HCEC 1CT (cell line): ENCODE measurements around the gene SLX4IP.

ENCODE experiments used
- DNase-seq: peaks from one replicate; pipeline ENCODE4 v3.0.0-alpha.2; 2017

SLX4IP gene

DNA sequence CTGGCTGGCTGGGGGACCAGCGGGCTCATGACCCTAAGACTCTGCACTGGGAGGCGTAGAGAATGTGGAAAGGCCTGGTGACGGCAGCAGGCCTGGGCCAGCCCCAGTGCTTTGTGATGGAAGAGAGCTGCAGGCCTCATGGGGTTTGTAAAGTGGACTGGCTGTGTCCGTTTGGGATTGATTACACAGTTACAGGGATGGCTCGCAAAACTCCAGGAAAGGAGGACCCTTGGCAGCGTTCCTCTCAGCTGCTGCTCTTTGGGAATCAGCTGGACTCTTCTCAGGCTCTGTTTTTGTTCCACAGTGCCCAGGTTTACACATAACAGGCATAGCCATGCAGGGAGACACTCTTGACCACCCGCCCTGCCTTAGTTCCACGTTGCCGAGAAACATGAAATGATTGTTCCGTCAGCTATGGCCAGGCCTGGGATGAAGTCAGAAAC lies 89.0 kb downstream of the SLX4IP start:
- DNase-seq = no peak

DNA sequence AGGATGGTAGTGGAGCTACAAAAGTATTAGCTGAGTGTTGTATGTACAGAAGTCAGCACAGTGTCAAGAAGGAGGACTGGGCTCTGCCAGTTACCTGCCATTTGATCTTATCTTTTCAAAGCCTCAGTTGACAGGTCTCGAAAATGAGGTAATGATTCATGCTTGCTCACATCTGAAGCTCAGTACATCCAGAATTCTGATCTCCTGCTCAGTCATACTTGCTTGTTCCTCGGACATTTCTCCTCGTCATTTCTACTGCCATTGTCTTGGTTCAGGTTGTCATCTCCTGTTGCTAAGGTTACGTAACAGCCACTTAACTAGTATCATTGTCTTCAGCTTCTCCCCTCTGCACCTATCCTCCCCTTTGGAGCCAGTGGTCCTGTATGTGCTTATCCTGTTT lies 89.5 kb downstream of the SLX4IP start:
- peak; percentile 35 for DNase-seq

DNA sequence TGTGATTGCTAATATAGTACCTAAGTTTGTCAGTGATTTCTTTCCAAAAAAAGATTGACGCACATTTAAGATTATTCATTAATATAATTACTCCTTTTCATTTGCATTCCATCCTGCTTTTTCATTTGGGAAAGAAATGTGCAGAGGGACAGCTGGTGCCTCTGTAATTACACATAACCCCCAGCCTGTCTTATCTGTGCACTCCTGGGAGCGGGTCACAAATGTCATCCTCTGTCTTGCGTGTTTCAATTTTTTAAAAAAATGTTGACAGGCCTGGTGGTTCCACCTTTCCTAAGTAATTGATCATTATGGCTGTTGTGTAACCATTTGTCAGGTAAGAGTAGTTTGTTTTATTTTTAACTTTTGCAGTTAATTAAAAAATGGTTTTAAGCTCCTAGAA lies 92.7 kb downstream of the SLX4IP start:
- DNase-seq = no peak

DNA sequence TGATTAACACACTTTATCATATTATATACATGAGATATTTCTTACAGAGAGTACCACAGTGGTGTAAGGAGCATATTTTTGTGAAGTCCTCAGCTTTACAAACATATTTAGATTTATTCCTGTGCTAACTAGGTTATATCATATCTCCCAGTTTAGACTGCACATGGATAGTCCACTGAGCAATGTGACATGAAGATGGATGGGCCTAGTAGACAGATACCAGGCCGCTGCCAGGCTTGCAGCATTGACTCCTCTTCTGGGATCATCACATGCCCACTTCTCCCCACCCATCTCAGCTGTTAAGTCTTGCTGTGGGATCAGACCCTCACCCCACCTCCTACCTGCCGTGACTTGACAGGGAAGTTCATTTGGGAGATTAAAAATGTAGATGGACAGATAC lies 95.8 kb downstream of the SLX4IP start:
- no peak for DNase-seq

DNA sequence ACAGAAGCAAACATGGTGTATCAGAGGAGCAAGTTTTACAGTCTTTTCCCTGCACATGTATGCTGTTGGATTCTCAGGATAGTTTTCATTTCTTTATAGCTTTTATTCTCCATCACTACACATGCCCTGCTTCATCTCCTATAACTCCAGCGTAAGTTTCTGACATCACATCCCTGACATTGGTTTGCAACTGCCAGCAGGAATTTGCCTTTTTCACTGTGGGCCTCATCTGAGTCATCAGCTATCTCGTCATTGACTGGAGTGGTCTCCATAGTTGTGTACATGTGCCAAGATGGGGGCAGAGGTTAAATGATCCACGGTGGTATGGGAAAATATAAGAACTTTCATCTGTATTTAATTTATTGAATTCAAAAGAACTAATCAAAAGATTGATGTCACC lies 96.7 kb downstream of the SLX4IP start:
- peak; percentile 13 for DNase-seq

DNA sequence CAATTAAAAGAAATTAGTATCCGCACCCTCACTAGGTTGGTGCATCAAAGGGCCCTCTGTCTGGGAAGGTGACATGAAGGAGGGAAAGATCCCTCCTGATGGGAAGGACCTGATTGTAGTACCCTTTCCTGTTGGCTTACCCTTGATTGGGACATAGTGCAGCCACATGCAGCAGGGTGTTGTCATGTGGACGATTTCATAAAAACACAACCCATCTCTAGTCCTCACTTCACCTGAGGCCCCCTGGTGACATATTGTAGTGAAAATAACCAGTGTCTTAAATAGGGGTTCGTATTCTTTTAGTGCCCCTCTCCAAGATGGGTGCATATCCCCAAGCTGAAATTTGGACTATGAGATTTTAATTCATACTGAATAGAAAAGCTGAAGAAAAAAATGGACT lies 97.3 kb downstream of the SLX4IP start:
- no peak for DNase-seq

DNA sequence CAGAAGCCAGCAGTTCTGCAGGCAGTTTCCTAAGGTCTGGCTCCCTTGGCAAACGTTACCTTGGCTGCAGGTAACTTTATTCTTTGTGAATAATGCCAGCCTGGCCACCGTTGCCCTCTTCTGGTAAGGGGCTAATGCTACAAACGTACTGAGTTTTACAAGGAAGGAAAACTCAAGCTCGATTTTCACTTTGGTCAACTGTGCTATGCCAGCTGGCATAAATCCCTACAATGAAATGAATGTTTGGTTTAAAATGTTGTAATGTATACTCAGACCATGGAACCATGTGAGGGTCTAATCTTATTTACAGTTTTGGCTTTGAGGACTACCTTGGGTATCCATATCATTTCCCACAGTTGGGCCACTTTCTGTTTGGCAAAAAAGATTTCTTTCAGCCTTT lies 101.4 kb downstream of the SLX4IP start:
- DNase-seq = no peak

DNA sequence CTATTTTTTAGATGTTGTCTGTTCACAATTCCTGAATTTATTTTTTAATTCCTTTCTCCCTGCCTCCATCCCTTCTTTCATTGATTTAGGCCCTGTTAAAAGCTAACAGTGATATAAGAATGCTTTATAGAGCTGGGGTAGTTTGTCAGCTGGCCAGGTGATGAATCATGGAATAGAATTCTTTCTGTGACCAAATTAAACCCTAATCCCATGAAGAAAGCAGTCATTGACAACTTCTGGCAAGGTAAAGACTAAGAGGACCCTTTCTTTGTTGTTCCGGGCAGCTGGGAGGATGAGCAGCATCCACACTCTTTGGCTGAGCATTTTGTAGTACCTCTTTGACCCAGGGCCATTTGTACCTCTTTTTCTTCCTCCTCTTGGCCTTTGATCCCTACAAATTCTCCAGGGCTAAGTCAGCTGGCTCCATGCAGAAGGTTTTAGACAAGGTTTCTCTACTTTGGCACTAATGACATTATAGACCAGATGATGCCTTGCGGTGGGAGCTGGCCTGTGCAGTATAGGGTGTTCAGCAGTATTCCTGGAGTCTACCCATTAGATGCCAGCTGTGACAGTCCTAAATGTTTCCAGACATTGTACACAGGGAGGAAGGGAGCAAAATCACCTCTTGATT lies 102.9 kb downstream of the SLX4IP start:
- peak; percentile 62 for DNase-seq

DNA sequence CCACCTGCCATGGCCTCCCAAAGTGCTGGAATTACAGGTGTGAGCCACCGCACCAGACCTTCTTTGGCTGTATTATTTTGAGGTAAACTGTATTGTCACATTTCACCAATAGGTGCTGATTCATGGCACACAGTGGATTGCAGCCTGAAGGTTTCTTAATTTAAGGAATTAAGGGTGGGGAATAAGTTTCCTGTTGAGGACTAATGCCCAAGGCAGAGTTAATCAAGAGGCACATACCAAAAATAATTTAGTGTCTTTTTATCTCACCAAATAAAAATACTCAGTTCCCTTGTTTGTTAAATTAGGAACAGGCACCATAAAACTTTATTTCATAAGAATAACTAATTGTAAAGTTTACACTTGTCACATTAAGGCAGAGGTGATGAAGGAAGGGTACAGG lies 103.7 kb downstream of the SLX4IP start:
- no peak for DNase-seq

DNA sequence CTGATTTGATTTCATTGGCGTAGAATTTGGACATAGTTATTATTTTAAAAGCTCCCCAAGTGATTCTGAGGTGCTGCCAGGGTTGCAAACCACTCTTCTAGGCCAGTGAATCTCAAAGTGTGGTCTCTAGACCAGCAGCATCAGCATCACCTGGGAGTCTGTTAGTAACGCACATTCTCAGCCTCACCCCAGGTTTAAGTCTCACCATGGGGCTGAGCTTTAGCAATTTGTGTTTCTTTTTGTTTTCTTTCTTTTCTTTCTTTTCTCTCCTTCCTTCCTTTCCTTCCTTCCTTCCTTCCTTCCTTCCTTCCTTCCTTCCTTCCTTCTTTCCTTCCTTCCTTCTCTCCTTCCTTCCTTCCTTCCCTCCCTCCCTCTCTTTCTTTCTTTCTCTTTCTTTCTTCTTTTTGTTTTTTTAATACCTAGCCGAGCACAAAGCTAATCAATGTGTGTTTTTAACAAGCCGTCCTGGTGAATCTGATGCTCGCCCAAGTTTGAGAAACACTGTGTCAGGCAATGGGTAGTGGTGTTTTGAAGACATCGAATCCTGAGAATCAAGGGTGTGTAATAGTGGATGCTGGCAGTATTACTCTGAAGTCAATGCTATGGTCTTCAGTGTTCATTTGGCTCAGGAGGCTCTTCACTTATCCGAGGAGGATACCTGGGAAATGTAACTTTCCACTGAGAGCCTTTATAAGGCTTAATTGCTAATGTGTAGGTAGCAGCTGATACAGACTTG lies 104.9 kb downstream of the SLX4IP start:
- no peak for DNase-seq

DNA sequence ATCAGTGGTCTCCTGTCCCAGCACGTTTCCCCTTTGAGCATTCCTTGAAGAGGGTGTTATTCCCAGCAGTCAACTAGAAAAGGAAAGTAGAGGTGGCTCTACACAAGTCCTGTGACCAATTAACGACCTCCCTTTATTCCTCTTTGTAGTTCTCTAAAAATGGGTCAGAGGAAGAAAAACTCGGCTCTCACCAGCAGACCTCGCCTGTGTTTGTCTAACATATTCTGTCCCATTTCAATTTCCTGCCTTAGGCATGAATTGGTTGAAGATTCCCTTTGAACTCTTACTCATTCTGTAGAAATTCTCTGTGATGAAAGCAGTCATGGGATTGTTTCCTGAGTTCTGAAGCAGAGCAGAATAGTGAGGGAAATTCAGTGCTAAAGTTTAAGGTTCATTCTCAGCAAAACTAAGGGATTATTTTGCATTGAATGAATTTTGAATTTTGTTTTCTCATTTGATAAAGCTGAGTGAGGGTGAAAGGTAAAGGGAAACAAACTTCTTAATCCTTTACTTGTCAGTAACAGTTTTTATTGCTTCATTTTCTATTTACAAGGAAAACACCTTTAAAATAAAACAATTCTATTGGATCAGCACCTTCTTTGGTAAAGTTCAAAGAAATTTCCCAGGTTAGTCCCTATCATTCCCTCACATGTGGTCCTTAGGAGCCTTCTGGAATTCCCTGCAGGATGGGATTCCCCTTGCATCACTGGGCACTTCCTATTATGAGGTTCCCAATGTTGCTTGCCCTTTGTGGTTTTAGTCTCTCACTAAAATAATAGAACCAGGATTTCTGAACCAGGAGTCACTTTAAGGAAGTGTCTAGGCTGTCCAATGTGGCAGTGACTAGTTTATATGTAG lies 105.8 kb downstream of the SLX4IP start:
- DNase-seq = peak; percentile 90

DNA sequence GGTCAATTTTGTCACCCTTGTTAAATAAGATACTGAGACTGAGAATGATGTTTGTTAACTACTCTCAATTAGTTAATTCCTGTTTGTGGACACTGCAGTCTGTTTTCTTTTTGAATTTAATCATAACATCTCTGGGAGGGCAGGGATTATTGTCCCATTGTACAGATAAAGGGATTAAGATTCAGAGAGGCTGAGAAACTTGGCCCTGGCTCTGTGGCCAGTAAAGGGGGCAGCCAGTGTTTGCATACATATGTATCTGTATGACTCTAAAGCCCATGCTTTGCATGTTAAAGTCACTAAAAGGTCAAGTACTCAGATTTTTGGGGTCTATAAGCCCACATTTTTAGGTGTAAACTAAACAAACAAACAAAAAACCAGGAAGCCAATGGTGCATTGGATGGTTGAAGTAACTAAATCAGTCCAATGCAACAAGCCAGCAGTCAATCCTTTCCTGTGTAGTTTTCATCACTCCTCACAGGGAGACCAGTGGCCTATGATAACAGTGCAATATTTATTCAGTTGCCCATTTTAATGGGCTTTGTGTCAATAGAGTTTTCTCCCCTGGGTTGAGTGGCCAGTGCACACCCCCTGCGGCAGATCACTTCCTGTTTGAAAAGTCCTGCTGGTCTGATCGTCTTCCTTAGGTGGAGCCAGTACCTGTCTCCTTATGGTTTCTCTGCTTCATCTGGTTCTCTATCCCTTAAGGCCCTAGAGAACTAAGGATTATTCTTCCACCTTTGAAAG lies 106.7 kb downstream of the SLX4IP start:
- no peak for DNase-seq

DNA sequence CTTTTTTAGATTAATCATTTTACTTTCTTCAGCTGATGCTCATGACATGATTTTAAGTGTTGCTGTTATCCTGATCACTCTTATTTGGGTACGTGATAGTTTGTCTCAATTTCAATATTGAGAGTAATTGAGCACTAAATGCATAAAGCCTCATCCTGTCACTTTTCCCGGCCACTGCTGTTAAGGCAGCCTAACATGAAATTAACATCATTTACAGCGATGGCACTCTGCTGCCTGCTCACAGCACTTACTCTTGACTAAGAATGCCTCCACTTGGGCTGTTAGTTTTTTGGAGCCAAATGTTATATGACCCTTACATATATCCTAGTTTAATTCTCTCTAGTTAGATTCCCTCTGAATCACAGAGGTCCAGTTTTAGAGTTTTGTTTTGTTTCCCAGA lies 107.3 kb downstream of the SLX4IP start:
- no peak for DNase-seq

DNA sequence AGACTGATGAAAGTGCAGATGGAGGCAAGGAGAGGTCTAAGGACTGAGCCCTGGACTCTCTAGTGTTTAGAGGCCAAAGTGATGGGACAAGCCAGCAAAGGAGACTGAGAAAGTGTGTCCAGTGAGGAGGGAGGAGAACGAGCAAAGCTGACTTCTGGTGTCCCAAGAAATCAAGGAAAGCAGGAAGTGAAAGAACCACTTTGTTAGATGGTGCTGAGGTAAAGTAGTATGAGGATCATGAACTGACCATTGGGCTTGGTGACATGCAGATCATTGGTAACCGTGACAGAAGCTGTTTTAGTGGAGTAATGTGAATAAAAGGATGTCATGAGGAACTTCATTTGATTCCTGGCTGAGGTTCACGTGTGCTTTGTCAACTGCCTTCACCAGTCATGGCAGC lies 108.4 kb downstream of the SLX4IP start:
- DNase-seq = no peak

DNA sequence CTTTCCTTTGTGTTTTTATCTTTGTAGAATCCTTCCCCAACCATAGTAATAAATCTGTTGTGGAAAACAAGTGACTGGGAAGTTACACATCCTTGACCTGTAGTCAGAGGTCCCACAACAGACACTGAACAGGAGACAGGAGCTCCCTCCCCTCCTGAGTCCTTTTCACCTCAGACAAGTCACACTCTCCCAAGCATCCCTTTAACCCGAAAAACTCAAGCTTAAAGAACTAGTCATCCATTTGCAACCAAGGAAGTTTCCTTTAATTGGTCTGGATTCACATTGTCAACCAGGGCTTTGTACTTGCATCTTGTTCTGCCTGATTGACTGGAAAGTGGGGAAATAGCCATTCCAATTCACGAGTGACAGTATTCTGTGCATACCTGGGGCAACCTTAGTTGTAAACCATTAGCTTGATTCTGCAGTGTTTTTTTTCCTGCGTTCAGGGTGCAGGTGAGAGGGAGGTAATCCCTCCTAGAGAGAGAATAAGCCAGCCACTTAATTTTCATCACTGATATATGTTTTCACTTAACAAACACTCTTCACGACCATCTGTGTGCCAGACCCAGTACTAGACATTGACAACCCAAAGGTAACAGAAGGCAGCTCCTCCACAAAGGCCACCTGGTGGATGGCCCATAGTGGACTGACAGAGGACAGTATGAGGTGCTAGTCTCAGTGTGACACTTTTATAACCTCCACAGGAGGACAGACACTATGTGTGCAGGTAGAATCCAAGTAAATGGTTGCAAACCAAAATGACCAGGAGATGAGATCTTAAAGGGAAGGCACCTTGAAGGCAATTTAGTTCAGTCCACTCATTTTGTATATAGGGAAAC lies 112.4 kb downstream of the SLX4IP start:
- no peak for DNase-seq

DNA sequence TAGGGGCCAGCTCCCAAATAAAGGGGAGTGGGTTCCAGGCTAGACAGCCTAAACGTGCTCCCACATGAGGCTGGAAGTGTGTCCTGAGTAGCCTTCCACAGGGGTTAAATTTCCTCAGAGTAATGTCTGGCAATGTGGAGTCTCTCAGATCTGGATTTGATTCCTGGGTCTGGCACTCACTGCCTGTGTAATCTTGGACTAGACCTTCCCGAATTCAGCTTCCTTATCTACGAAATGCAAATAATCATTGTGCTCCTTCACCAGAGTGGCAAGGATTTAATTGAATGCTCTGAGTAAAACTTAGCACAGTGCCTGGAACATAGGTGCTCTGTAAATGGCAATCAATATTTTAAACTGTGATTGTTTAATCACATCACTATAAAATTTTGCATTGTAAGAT lies 114.4 kb downstream of the SLX4IP start:
- no peak for DNase-seq

DNA sequence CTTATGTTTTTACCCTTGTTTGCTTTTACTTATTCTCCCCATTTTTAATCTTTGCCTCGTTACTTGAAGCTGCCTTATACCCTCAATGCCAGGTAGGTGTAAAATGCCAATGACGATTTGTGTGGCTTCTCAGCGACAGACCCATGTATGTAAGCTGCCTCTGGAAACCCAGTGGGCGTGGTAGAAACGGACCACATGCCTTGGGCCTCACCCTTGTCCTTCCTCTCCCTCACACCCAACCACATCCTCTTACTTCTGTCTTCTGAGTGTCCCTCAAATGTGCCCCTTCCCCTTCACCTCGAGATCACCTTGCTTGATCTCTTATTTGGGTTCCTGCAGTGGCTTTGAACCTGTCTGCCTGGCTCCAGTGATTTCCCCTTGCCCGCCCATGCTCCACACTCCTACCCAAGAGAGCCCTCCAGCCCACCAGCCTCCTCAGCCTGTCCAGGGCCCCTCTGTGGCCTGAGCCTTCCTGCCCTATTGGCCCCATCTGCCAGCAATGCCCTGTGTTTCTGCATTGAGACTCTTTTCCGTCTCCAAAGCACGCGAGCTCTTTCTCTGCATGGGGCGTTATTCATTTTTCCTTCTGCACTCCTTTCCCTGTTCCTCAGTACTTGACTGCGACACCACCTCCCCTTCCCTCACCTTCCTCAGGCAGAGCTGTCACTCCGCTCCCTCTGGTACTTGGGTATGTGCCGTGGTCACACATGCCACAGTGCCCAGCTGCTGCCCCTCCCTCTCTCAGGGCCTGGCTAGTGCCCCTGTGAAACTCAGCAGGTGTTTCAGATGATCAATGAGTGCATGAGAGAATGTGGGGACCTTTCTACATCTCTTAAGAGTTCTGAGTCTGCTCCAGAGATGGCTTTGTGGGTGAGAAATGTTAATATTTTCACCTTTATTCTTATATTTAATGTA lies 115.4 kb downstream of the SLX4IP start:
- no peak for DNase-seq

DNA sequence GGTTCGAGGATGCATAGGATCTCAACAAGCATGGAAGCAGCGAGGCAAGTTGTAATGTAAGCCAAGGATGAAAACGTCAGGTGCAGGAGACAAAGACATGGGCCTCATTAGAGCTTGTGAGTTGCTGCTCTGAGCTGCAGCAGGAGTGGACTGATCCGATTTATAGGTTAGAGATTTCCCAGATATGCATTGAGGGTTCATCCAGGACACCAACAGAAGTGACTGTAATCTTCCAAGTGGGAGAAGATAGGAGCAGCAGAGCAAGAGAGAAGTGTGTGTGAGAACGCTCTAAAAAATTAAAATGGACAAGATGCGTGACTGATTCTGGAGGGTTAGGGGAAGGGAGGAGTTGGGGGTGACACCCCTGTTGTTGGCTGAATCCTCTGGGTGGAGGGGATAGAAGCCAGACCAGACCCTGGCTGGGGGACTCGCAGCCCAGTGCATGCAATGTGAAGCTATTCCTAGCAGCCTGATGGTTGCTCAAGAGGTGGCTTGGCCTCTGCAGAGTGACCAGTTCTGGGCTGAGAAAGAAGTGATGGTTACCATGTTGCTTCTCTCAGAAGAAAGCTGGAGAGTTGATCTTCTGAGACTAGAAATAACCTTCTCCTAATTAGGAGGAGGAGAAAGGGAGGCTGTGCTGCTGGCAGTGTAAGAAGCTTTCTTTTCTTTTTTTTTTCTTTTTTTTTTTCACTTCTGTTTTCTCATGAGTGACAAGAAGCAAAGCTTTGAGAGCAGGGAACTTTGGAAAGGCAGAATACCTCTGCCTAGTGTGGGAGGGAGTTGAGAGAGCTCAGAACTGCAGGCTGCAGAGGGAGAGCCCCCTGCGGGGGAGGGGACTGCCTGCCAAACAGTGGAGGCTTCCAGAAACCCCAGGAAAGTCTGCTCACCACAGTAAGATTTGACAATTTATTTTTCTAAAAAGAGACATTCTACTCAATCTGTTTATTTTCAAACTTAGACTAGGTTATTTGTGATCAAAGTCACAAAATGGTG lies 116.9 kb downstream of the SLX4IP start:
- DNase-seq = no peak

DNA sequence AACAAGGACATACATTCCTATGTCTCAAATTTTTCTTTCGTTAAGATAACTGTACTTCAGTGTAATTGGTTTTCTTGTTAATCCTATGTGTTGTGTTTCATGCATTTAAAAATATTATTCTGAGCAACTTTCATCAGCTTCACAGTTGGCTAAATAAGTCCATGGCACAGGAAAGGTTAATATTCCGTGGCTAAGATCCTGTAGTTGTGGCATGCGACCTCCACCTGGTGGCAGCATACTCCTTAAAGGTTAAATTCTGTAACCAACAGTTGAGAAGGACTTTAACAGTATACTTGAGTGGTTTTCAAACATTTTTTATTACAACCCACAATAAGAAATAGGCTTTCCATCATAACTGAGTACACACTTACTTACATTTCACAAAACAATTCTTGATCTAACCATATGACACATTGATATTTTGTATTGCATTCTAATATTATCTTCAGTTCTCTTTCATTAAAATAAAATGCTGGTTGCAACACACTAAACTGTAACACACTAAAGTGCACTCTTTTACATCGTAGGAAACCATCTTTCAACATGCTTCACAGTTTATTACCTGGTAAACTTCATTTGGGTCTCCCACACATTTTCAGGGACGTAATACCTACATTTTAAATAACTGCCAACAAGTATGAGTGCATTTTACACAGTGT lies 118.3 kb downstream of the SLX4IP start:
- peak; percentile 80 for DNase-seq
